ENCODE results near the gene RASGRF2. TPM values are rescaled to one million over a fixed set of nuclear protein-coding genes. Genes with fewer than 3 reads are reported as not detected.
A peak's percentile ranks its signal among the peaks of the same experiment; 100 is the strongest.

The RASGRF2 gene, protein sequence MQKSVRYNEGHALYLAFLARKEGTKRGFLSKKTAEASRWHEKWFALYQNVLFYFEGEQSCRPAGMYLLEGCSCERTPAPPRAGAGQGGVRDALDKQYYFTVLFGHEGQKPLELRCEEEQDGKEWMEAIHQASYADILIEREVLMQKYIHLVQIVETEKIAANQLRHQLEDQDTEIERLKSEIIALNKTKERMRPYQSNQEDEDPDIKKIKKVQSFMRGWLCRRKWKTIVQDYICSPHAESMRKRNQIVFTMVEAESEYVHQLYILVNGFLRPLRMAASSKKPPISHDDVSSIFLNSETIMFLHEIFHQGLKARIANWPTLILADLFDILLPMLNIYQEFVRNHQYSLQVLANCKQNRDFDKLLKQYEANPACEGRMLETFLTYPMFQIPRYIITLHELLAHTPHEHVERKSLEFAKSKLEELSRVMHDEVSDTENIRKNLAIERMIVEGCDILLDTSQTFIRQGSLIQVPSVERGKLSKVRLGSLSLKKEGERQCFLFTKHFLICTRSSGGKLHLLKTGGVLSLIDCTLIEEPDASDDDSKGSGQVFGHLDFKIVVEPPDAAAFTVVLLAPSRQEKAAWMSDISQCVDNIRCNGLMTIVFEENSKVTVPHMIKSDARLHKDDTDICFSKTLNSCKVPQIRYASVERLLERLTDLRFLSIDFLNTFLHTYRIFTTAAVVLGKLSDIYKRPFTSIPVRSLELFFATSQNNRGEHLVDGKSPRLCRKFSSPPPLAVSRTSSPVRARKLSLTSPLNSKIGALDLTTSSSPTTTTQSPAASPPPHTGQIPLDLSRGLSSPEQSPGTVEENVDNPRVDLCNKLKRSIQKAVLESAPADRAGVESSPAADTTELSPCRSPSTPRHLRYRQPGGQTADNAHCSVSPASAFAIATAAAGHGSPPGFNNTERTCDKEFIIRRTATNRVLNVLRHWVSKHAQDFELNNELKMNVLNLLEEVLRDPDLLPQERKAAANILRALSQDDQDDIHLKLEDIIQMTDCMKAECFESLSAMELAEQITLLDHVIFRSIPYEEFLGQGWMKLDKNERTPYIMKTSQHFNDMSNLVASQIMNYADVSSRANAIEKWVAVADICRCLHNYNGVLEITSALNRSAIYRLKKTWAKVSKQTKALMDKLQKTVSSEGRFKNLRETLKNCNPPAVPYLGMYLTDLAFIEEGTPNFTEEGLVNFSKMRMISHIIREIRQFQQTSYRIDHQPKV (N-terminal part only)
- total RNA-seq, result 16.1 and 19.4 TPM in 2 replicates

DNA sequence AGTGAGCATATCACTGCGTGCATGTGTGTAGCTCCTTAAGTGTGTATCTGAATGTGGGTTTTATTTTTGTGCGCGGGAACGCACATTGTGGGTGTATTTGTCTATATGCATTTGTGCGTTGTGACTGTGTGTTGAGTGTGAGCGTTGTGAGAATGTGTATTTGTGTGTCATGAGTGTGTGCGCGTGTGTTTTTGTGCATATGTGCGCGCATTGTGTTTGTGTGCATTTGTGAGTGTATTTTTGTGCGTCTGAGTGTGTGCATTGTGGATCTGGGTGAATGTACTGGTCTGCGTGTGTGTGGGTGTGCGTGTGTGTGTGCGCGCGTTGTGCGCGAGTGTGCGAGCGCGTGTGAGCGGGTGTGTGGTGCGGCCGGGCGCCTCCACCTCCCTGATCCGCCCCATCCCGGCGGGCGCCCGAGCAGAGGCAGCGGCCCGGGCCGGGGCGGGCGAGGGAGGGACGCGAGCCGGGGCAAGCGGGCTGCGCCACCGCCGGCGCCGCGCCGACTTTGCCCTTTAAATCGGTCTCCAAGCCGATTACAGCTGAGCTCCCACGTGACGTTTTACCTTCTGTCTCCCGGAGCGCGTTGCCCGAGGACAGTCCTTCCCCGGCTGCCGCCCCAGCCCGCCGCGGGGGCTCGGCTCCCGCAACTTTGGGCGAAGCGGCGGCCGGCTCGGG lies at the start of gene RASGRF2:
Gene RASGRF2, plus strand, starts transcription at position 596 of the 675 bp plus-strand sequence. CDS start 376 bp downstream, outside the sequence.
- H3K27ac Mint-ChIP-seq, result peak within 1 kb of the TSS; percentile 83
- H3K9me3 Mint-ChIP-seq, result no peaks in the 10 kb centered on the region
- H3K27me3 Mint-ChIP-seq (ENCODE audit: low read depth), result peaks cover 6% of the 10 kb centered on the region
- H3K4me3 Mint-ChIP-seq (ENCODE audit: low read depth), result peak within 1 kb of the TSS; percentile 89
- intact Hi-C loops (cut with micrococcal nuclease), result loop anchor here (2.0 to 10.0 kb wide), 6 partner anchors 73 to 342 kb away; partner anchors contain the start of gene ZCCHC9
- peak; percentile 42 for DNase-seq (ENCODE audit: low spot score)
- peaks cover 51% of the 10 kb centered on the region for H3K4me1 Mint-ChIP-seq (ENCODE audit: low read depth)
- H3K36me3 Mint-ChIP-seq (ENCODE audit: low read depth), result peaks cover 4% of the 10 kb centered on the region

DNA sequence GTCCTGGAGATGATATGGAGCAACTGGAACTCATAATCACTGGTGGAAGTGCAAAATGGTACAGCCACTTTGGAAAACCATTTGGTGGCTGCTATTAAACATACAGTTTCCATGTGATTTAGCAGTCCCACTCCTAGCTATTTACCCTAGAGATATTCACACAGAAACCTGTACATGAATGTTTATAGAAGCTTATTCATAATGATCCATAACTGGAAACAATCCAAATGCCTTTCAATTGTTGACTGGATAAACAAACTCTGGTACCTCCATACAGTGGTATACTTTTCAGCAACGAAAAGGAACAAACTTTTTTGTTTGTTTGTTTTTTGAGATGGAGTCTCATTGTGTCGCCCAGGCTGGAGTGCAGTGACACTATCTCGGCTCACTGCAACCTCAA lies 47.7 kb upstream of the RASGRF2 start:
- Mint-ChIP-seq H3K27ac (no peak overlapping the region), H3K36me3 (ENCODE audit: low read depth) (peaks cover 5% of the 10 kb centered on the region), H3K4me3 (ENCODE audit: low read depth) (no peak overlapping the region), H3K4me1 (ENCODE audit: low read depth) (peaks cover 3% of the 10 kb centered on the region), H3K27me3 (ENCODE audit: low read depth) (no peaks in the 10 kb centered on the region), H3K9me3 (peaks cover 4% of the 10 kb centered on the region)
- intact Hi-C loops (cut with micrococcal nuclease), result no loop called here
- DNase-seq (ENCODE audit: low spot score), result no peak

DNA sequence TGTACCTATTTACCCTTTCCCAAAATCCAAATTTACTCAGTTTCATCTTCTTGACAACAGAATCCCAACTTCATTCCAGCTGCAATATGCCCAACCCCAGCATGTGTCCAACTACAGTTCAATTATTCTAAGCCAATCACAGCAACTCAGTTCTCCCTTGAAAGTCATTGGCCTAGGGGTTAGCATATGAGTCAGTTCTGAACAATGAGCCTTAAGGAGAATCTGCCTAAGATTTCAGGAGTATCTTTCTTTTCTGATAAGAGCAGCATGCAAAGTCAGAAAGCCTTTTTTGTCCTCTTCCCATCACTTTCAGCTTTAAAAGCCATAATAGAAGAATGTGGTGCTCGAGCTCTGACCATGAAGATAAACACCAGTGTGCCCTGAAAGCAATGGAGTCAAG lies 44.4 kb upstream of the RASGRF2 start:
- no peak for DNase-seq (ENCODE audit: low spot score)
- Mint-ChIP-seq H3K27ac (no peak overlapping the region), H3K36me3 (ENCODE audit: low read depth) (peaks cover 5% of the 10 kb centered on the region), H3K9me3 (peaks cover 4% of the 10 kb centered on the region), H3K4me1 (ENCODE audit: low read depth) (peaks cover 13% of the 10 kb centered on the region), H3K4me3 (ENCODE audit: low read depth) (no peak overlapping the region), H3K27me3 (ENCODE audit: low read depth) (no peaks in the 10 kb centered on the region)
- intact Hi-C loops (cut with micrococcal nuclease), result no loop called here

DNA sequence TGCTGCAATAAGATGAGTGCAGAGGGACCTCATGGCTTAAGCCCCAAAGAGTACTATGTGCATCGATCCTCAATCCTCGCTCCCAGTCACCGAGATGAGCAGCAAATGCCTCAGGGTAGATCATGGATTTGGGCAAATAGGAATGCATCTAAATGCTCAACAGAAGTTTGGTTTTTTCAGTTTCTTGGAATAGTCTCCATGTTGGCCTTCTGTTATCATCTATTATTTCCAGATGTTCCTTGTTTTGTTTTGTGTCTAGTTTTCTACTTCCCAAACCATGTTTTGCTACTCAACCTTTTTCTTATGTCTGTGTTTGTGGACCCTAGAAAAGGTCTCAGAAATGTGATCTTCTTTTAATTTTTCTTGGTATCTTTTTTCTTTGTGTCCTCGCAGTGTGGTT lies 43.5 kb upstream of the RASGRF2 start:
- no peak overlapping the region for H3K27ac Mint-ChIP-seq
- no peak overlapping the region for H3K4me3 Mint-ChIP-seq (ENCODE audit: low read depth)
- H3K4me1 Mint-ChIP-seq (ENCODE audit: low read depth), result peaks cover 13% of the 10 kb centered on the region
- H3K36me3 Mint-ChIP-seq (ENCODE audit: low read depth), result peaks cover 5% of the 10 kb centered on the region
- no peaks in the 10 kb centered on the region for H3K27me3 Mint-ChIP-seq (ENCODE audit: low read depth)
- intact Hi-C loops (cut with micrococcal nuclease), result no loop called here
- no peak for DNase-seq (ENCODE audit: low spot score)
- H3K9me3 Mint-ChIP-seq, result peaks cover 4% of the 10 kb centered on the region

DNA sequence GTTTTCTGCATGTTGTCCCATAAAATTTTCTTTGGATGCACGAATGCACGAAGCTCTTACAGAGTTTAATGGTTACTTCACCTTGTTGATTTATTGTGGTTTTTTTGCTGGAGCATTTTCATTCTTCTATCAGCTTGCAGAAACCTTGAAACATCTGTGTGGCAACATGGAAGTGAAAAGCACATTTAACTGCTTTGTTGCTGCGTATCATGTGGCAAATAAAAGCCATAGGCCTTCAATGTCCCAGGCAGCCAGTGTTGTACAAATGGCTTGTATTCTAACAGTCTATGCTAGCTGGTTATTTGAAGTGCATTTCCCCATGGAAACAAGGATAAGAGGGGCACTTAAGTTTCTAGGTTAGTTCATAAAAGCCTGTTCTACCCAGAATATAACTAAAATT lies 42.5 kb upstream of the RASGRF2 start:
- Mint-ChIP-seq H3K27ac (no peak overlapping the region), H3K4me1 (ENCODE audit: low read depth) (peaks cover 13% of the 10 kb centered on the region), H3K4me3 (ENCODE audit: low read depth) (no peak overlapping the region), H3K27me3 (ENCODE audit: low read depth) (no peaks in the 10 kb centered on the region), H3K9me3 (no peaks in the 10 kb centered on the region), H3K36me3 (ENCODE audit: low read depth) (no peaks in the 10 kb centered on the region)
- intact Hi-C loops (cut with micrococcal nuclease), result no loop called here
- no peak for DNase-seq (ENCODE audit: low spot score)

DNA sequence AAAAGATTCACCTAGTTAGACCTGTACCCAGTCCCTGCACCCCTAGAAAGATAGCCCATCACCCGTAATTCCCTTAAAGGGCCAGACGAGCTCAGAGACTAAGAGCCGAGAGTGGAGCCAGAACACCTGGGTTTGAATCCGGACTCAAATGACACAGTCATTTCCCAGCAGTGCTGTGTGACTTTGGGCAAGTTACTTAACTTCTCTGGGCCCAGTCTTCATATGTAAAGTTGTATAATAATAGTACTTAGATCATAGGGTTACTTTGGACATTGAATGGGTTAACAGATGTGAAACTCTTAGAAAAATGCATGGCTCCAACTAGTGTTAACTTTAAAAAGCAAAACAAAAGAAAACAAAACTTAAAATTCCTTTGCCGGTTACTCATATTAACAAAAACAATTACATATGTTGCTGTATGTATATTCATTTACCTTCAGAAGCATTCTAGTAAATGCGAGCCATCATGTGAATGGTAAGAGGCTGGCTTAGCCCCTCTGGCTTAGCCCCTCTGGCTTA lies 40.4 kb upstream of the RASGRF2 start:
- Mint-ChIP-seq H3K36me3 (ENCODE audit: low read depth) (no peaks in the 10 kb centered on the region), H3K4me1 (ENCODE audit: low read depth) (peaks cover 13% of the 10 kb centered on the region), H3K27ac (no peak overlapping the region), H3K4me3 (ENCODE audit: low read depth) (no peak overlapping the region), H3K27me3 (ENCODE audit: low read depth) (no peaks in the 10 kb centered on the region), H3K9me3 (no peaks in the 10 kb centered on the region)
- no peak for DNase-seq (ENCODE audit: low spot score)
- intact Hi-C loops (cut with micrococcal nuclease), result no loop called here

DNA sequence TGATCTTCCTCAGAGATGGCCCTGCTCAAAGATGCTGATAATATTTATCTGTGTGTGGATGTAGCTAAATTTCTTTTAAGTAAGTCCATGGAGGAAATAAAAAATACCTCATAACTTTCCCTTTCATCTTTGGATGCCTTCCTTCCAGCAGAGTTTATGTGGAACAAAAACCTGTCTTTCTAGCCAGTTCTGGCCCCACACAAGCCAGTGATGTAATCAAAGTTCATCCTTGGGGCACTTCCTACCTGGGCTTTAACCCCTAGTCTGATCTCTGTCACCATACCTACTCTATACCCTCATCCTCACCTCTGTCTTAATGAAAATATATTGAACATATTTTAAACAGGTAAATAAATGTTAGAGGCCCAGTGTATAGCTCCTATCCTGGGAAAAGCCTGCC lies 39.8 kb upstream of the RASGRF2 start:
- H3K36me3 Mint-ChIP-seq (ENCODE audit: low read depth), result no peaks in the 10 kb centered on the region
- no peak overlapping the region for H3K27ac Mint-ChIP-seq
- peaks cover 16% of the 10 kb centered on the region for H3K4me1 Mint-ChIP-seq (ENCODE audit: low read depth)
- no peaks in the 10 kb centered on the region for H3K27me3 Mint-ChIP-seq (ENCODE audit: low read depth)
- no peak overlapping the region for H3K4me3 Mint-ChIP-seq (ENCODE audit: low read depth)
- intact Hi-C loops (cut with micrococcal nuclease), result no loop called here
- no peaks in the 10 kb centered on the region for H3K9me3 Mint-ChIP-seq
- DNase-seq (ENCODE audit: low spot score), result no peak

DNA sequence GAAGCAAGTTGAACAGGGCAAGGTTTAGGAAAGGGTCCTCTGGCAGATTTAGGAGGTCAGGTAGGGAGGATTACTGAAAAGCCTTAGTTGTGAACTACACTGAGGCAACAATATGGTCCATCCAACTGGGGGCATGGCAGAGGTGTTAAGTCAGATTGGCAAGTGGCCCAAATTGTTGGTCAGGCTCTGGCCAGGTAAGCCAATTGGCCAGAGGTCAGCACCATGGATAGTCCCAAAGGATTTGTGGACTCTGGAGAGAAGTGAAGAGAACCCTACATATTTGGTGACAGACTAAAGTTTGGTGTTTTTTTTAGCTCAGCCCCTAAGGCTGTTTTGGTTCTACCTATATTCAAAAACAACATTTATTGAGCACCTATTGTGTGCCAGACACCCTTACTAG lies 39.1 kb upstream of the RASGRF2 start:
- H3K9me3 Mint-ChIP-seq, result no peaks in the 10 kb centered on the region
- no peaks in the 10 kb centered on the region for H3K27me3 Mint-ChIP-seq (ENCODE audit: low read depth)
- peaks cover 23% of the 10 kb centered on the region for H3K4me1 Mint-ChIP-seq (ENCODE audit: low read depth)
- H3K27ac Mint-ChIP-seq, result no peak overlapping the region
- H3K36me3 Mint-ChIP-seq (ENCODE audit: low read depth), result no peaks in the 10 kb centered on the region
- H3K4me3 Mint-ChIP-seq (ENCODE audit: low read depth), result no peak overlapping the region
- no peak for DNase-seq (ENCODE audit: low spot score)
- intact Hi-C loops (cut with micrococcal nuclease), result no loop called here

DNA sequence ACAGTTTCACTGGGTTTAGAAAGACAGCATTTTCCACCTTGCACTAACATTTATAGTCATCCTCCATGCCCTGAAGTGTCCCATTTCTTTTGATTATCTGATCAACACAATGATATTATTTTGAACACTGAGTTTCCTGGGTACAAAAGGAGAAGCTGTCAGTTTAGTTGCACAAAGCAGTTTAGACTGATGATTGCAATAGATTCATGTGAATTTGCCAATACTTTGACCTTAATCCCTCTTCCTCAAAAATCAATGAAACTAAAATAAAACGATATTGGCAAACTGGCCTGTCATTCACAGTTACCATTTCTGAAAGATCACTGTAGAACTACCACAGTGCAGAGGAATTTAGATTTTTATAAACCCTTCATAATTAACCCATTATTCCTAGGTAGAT lies 34.2 kb upstream of the RASGRF2 start:
- Mint-ChIP-seq H3K27ac (no peak overlapping the region), H3K27me3 (ENCODE audit: low read depth) (no peaks in the 10 kb centered on the region), H3K4me3 (ENCODE audit: low read depth) (no peak overlapping the region), H3K9me3 (no peaks in the 10 kb centered on the region), H3K36me3 (ENCODE audit: low read depth) (no peaks in the 10 kb centered on the region), H3K4me1 (ENCODE audit: low read depth) (peaks cover 23% of the 10 kb centered on the region)
- no peak for DNase-seq (ENCODE audit: low spot score)
- intact Hi-C loops (cut with micrococcal nuclease), result no loop called here

DNA sequence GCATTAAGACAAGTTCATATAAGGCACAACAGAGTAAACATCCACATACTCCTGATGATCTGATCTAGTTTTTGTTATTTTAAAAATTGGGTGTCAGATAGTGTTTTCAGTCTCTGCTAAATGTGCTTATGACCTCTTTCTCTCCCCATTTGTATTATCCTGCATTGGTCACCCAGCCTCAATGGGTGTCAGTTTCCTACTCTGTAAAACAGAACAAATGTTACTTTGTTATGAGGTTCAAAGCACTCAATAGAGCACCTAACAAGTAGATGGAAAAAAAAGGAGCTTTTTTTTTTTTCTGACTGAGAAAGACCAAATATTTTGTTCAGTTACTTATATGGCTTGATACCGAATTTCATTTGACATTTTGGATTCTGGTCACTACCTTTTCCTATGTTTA lies 33.6 kb upstream of the RASGRF2 start:
- Mint-ChIP-seq H3K4me1 (ENCODE audit: low read depth) (peaks cover 23% of the 10 kb centered on the region), H3K4me3 (ENCODE audit: low read depth) (no peak overlapping the region), H3K9me3 (no peaks in the 10 kb centered on the region), H3K36me3 (ENCODE audit: low read depth) (no peaks in the 10 kb centered on the region), H3K27me3 (ENCODE audit: low read depth) (no peaks in the 10 kb centered on the region), H3K27ac (peak overlapping the region; percentile 40)
- DNase-seq (ENCODE audit: low spot score), result no peak
- intact Hi-C loops (cut with micrococcal nuclease), result no loop called here

DNA sequence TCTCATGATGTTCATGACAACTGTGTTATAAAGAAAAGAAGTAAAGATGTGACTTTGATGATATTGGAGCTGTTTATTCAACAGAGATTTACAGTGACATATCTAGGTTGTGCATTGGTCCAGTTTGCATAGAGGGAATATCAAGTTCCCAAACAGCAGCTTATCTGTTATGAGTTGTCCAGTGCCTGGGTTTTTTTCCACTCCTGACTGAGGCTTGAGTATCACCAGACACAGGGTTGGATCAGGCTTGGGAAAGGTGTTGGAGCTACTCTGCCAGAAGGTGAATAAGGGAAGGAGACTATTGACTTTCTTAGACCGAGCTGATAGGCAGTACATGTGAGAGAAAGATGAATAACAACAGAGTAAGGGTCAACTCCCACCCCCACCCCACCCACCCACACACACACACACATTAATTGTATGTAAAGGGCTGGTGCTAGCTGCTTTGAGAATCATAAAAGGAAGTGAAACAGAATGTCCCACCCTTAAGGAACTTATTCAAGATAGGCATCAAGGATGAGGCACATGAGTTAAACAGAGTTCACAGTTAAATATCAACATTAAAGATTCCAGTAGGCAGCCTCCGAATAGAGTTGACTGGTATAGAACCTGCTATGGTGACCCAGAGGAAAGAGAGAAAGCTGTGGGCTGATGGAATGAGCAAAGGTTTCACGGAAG lies 33.0 kb upstream of the RASGRF2 start:
- no peak for DNase-seq (ENCODE audit: low spot score)
- H3K27ac Mint-ChIP-seq, result no peak overlapping the region
- H3K4me3 Mint-ChIP-seq (ENCODE audit: low read depth), result no peak overlapping the region
- no peaks in the 10 kb centered on the region for H3K27me3 Mint-ChIP-seq (ENCODE audit: low read depth)
- intact Hi-C loops (cut with micrococcal nuclease), result no loop called here
- peaks cover 23% of the 10 kb centered on the region for H3K4me1 Mint-ChIP-seq (ENCODE audit: low read depth)
- no peaks in the 10 kb centered on the region for H3K36me3 Mint-ChIP-seq (ENCODE audit: low read depth)
- no peaks in the 10 kb centered on the region for H3K9me3 Mint-ChIP-seq

DNA sequence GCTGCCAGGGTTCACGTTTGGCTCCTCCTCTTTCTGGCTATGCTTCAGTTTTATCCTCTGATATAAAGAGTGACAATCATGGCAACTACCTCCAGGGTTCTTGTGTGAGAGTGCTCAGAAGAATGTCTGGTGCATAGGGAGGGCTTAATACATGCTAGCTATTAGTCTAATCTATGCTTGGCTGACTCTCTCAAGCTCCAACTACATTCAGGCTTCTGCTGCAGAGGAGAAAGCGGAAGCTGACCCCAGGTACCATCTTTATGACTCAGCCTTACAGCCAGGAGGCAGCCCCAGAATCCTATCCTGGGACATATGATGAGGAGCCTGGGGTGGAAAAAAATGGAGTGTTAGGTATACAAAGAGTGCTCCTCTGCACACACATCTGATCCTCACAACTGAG lies 32.1 kb upstream of the RASGRF2 start:
- no peak overlapping the region for H3K27ac Mint-ChIP-seq
- intact Hi-C loops (cut with micrococcal nuclease), result no loop called here
- H3K27me3 Mint-ChIP-seq (ENCODE audit: low read depth), result no peaks in the 10 kb centered on the region
- no peaks in the 10 kb centered on the region for H3K9me3 Mint-ChIP-seq
- H3K4me3 Mint-ChIP-seq (ENCODE audit: low read depth), result no peak overlapping the region
- peaks cover 23% of the 10 kb centered on the region for H3K4me1 Mint-ChIP-seq (ENCODE audit: low read depth)
- no peak for DNase-seq (ENCODE audit: low spot score)
- H3K36me3 Mint-ChIP-seq (ENCODE audit: low read depth), result no peaks in the 10 kb centered on the region

All from activated T-helper 2 cell treated with anti-CD3 and anti-CD28 coated beads, Interferon-gamma antibody, Interleukin-2, Interleukin-4, amounts not matched to agents 10 μg/mL and 5 μg/mL and 100 μg/mL, durations not matched to agents 14 hours and 24 hours and 36 hours (primary cell).